ENCODE data around the gene SUGCT.

Gene SUGCT

DNA sequence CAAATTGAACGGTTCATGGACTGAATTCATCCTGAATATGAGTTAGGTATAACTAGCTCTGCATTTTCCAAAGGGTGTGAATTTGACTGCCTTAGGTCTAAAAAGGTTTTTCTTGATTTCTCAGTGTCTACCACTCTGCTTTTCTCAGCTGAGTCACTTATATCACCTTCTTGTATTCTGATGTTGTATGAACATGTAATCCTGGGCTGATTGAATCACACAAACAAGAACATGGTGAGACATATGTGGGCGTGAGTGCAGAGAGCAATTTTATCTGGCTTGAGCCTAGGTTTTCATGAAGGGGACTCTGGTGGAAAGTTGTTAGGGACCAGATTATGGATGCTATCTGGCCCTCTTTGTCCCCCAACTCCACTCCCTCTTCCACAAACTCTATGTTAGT is 239.8 kb downstream of the SUGCT start:
- Histone ChIP-seq H3K27ac (ENCODE audit: low read length) (no peak overlapping the region), H3K9ac (ENCODE audit: low read length) (no peak overlapping the region), H4K20me1 (ENCODE audit: insufficient read depth, low read length) (no peaks in the 10 kb centered on the region), H3K79me2 (ENCODE audit: low read length) (no peaks in the 10 kb centered on the region), H3K4me1 (ENCODE audit: low read length) (no peaks in the 10 kb centered on the region), H3K36me3 (replicated peaks; ENCODE audit: insufficient read depth, low read length) (no peaks in the 10 kb centered on the region), H3F3A (ENCODE audit: insufficient read depth, low read length) (no peaks in the 10 kb centered on the region), H3K9me3 (replicated peaks; ENCODE audit: insufficient read depth, low read length) (no peaks in the 10 kb centered on the region), H3K4me2 (ENCODE audit: low read depth, low read length) (no peak overlapping the region), H3K4me3 (ENCODE audit: low read length) (no peak overlapping the region), H2AFZ (ENCODE audit: low read length) (no peak overlapping the region), H3K27me3 (replicated peaks; ENCODE audit: insufficient read depth, low read length) (no peaks in the 10 kb centered on the region), H3K9me2 (replicated peaks; ENCODE audit: insufficient read depth, low read length) (no peaks in the 10 kb centered on the region)
- TF ChIP-seq EZH2phosphoT487 (IDR thresholded peaks at IDR 0.05; ENCODE audit: low read length) (no peak), EZH2 (optimal IDR thresholded peaks at IDR 0.05; ENCODE audit: low read depth, low read length) (no peak)
- TF ChIP-seq, protein P1, sequence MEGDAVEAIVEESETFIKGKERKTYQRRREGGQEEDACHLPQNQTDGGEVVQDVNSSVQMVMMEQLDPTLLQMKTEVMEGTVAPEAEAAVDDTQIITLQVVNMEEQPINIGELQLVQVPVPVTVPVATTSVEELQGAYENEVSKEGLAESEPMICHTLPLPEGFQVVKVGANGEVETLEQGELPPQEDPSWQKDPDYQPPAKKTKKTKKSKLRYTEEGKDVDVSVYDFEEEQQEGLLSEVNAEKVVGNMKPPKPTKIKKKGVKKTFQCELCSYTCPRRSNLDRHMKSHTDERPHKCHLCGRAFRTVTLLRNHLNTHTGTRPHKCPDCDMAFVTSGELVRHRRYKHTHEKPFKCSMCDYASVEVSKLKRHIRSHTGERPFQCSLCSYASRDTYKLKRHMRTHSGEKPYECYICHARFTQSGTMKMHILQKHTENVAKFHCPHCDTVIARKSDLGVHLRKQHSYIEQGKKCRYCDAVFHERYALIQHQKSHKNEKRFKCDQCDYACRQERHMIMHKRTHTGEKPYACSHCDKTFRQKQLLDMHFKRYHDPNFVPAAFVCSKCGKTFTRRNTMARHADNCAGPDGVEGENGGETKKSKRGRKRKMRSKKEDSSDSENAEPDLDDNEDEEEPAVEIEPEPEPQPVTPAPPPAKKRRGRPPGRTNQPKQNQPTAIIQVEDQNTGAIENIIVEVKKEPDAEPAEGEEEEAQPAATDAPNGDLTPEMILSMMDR (IDR thresholded peaks at IDR 0.05; ENCODE audit: low read length) = no peak
- DNase-seq = no peak

DNA sequence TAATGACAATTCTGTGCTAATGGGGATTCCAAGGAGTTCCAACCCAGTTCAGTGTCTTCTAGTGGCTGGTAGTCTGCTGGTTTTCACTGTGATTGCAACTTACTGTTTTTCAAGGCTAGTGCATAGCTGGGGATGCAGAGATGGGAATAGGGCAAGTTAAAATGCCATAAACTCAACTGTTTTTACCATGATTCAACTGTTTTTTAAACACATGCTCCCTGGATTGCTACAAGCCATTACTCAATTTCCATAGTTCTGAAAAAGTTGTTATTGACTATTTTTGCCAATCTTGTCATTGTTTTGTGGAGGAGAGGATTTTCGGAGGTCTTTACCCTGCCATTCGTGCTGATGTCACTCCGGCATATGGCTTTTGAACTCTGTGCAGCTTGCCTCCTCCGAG is 245.3 kb downstream of the SUGCT start:
- Histone ChIP-seq H3K79me2 (ENCODE audit: low read length) (no peaks in the 10 kb centered on the region), H3K9me3 (replicated peaks; ENCODE audit: insufficient read depth, low read length) (no peaks in the 10 kb centered on the region), H3K27me3 (replicated peaks; ENCODE audit: insufficient read depth, low read length) (no peaks in the 10 kb centered on the region), H2AFZ (ENCODE audit: low read length) (no peak overlapping the region), H3K9me2 (replicated peaks; ENCODE audit: insufficient read depth, low read length) (no peaks in the 10 kb centered on the region), H3K36me3 (replicated peaks; ENCODE audit: insufficient read depth, low read length) (no peaks in the 10 kb centered on the region), H3F3A (ENCODE audit: insufficient read depth, low read length) (no peaks in the 10 kb centered on the region), H3K27ac (ENCODE audit: low read length) (no peak overlapping the region), H4K20me1 (ENCODE audit: insufficient read depth, low read length) (no peaks in the 10 kb centered on the region), H3K4me3 (ENCODE audit: low read length) (no peak overlapping the region), H3K4me2 (ENCODE audit: low read depth, low read length) (no peak overlapping the region), H3K4me1 (ENCODE audit: low read length) (no peaks in the 10 kb centered on the region), H3K9ac (ENCODE audit: low read length) (no peak overlapping the region)
- DNase-seq = no peak
- TF ChIP-seq, protein P1 (IDR thresholded peaks at IDR 0.05; ENCODE audit: low read length) = no peak
- TF ChIP-seq EZH2phosphoT487 (IDR thresholded peaks at IDR 0.05; ENCODE audit: low read length) = no peak
- TF ChIP-seq EZH2 (optimal IDR thresholded peaks at IDR 0.05; ENCODE audit: low read depth, low read length) = no peak

- Histone ChIP-seq H3K4me3 (ENCODE audit: low read length) (no peak overlapping the region), H3K9me3 (replicated peaks; ENCODE audit: insufficient read depth, low read length) (no peaks in the 10 kb centered on the region), H4K20me1 (ENCODE audit: insufficient read depth, low read length) (no peaks in the 10 kb centered on the region), H3K79me2 (ENCODE audit: low read length) (no peaks in the 10 kb centered on the region), H3K27ac (ENCODE audit: low read length) (no peak overlapping the region), H3F3A (ENCODE audit: insufficient read depth, low read length) (no peaks in the 10 kb centered on the region), H3K27me3 (replicated peaks; ENCODE audit: insufficient read depth, low read length) (no peaks in the 10 kb centered on the region), H3K9ac (ENCODE audit: low read length) (no peak overlapping the region), H3K36me3 (replicated peaks; ENCODE audit: insufficient read depth, low read length) (no peaks in the 10 kb centered on the region), H3K9me2 (replicated peaks; ENCODE audit: insufficient read depth, low read length) (no peaks in the 10 kb centered on the region), H3K4me1 (ENCODE audit: low read length) (no peaks in the 10 kb centered on the region), H3K4me2 (ENCODE audit: low read depth, low read length) (no peak overlapping the region), H2AFZ (ENCODE audit: low read length) (no peak overlapping the region)
- DNase-seq = no peak
- no peak for TF ChIP-seq EZH2phosphoT487 (IDR thresholded peaks at IDR 0.05; ENCODE audit: low read length)
- TF ChIP-seq EZH2 (optimal IDR thresholded peaks at IDR 0.05; ENCODE audit: low read depth, low read length) = no peak
- TF ChIP-seq, protein P1 (IDR thresholded peaks at IDR 0.05; ENCODE audit: low read length) = no peak
Measured at GRCh38 chr7:40382145-40382544, 247.3 kb downstream of the SUGCT start.
